GM21360 (cell line): ENCODE measurements around the gene PADI1.

ENCODE experiments used
- ATAC-seq: cut with Tn5 transposase; IDR thresholded peaks from one replicate; pipeline ENCODE4 v1.9.1; 2021; ENCODE audit warnings: mild to moderate bottlenecking, moderate library complexity; ENCODE audit not compliant: unreplicated experiment

PADI1 gene

GRCh38 chr1:17204546-17205440 is at the start of gene PADI1:
Gene PADI1 (plus strand): TSS chr1:17205128. CDS start chr1:17205218, 90 bp downstream.
- ATAC-seq: no peak

GRCh38 chr1:17155257-17155920 is 49.5 kb upstream of the PADI1 start:
- no peak for ATAC-seq

- no peak for ATAC-seq
Measured at GRCh38 chr1:17156108-17156507, 48.8 kb upstream of the PADI1 start.

GRCh38 chr1:17158961-17159360 is 46.0 kb upstream of the PADI1 start:
- ATAC-seq: no peak

GRCh38 chr1:17161137-17161740 is 43.7 kb upstream of the PADI1 start:
- ATAC-seq: no peak

GRCh38 chr1:17161926-17162800 is 42.8 kb upstream of the PADI1 start:
- ATAC-seq: no peak

GRCh38 chr1:17162941-17163340 is 42.0 kb upstream of the PADI1 start:
- no peak for ATAC-seq

GRCh38 chr1:17163371-17163770 is 41.6 kb upstream of the PADI1 start:
- no peak for ATAC-seq

GRCh38 chr1:17163789-17164666 is 40.9 kb upstream of the PADI1 start:
- no peak for ATAC-seq

GRCh38 chr1:17165823-17166222 is 39.1 kb upstream of the PADI1 start:
- no peak for ATAC-seq

- ATAC-seq: no peak
Measured at GRCh38 chr1:17167041-17167785, 37.7 kb upstream of the PADI1 start.

GRCh38 chr1:17167786-17168090 is 37.2 kb upstream of the PADI1 start:
- no peak for ATAC-seq

- no peak for ATAC-seq
Measured at GRCh38 chr1:17168091-17168876, 36.6 kb upstream of the PADI1 start.

- ATAC-seq: no peak
Measured at GRCh38 chr1:17170571-17170970, 34.4 kb upstream of the PADI1 start.

- ATAC-seq: no peak
Measured at GRCh38 chr1:17173217-17173616, 31.7 kb upstream of the PADI1 start.

- no peak for ATAC-seq
Measured at GRCh38 chr1:17176306-17177061, 28.4 kb upstream of the PADI1 start.

GRCh38 chr1:17177651-17178050 is 27.3 kb upstream of the PADI1 start:
- ATAC-seq: no peak
